Activated CD8-positive, alpha-beta T cell treated with anti-CD3 and anti-CD28 coated beads for 36 hours (primary cell): ENCODE data around the gene CCDC142. TPM values are rescaled to one million over a fixed set of nuclear protein-coding genes. Genes with fewer than 3 reads are reported as not detected.

ENCODE experiments used
- ATAC-seq: fragments of 200-7000 bp; cut with Tn5 transposase; one replicate; pipeline ENCODE4 v1.10.0; 2021; ENCODE audit warnings: mild to moderate bottlenecking, moderate library complexity
- CTCF ChIA-PET: fragments of 350-600 bp; sonication (Branson Sonifier 250); formaldehyde crosslinking; loops from one replicate; lab custom pipeline; 2021; ENCODE audit warnings: antibody characterized with exemption; lab: Charles Lee
- POLR2A ChIA-PET: fragments of 350-600 bp; sonication (Branson Sonifier 250); formaldehyde crosslinking; loops from one replicate; lab custom pipeline; 2021; ENCODE audit warnings: antibody characterized with exemption; lab: Charles Lee
- DNase-seq: peaks from one replicate; pipeline ENCODE4 v3.0.0-alpha.2; 2020
- H3K27ac Mint-ChIP-seq: one replicate; pipeline ENCODE4 v1.8.0; 2021; ENCODE audit warnings: mild to moderate bottlenecking, mixed read lengths
- H3K27me3 Mint-ChIP-seq: one replicate; pipeline ENCODE4 v1.8.0; 2021; ENCODE audit warnings: mixed read lengths
- H3K36me3 Mint-ChIP-seq: one replicate; pipeline ENCODE4 v1.8.0; 2021; ENCODE audit warnings: low read depth, mixed read lengths
- H3K4me1 Mint-ChIP-seq: one replicate; pipeline ENCODE4 v1.8.0; 2021; ENCODE audit warnings: low read depth, mixed read lengths
- H3K4me3 Mint-ChIP-seq: one replicate; pipeline ENCODE4 v1.8.0; 2021; ENCODE audit warnings: mild to moderate bottlenecking, moderate library complexity, mixed read lengths
- H3K9me3 Mint-ChIP-seq: one replicate; pipeline ENCODE4 v1.8.0; 2021; ENCODE audit warnings: mixed read lengths
- CTCF ChIP-seq: fragments of 200-600 bp; IDR thresholded peaks from one replicate; pipeline ENCODE4 v1.8.0; 2022; ENCODE audit warnings: antibody characterized with exemption, mild to moderate bottlenecking
- intact Hi-C: fragments of 100-400 bp; cut with micrococcal nuclease; formaldehyde crosslinking; loops from one replicate; pipeline ENCODE4 v1.10.0; 2022
- total RNA-seq, 2 experiments: library from RNA; stranded (reverse); gene quantifications; one replicate each; pipeline ENCODE4 v1.2.3, GENCODE V29; 2021

Gene CCDC142
- total RNA-seq, 2 experiments from 2014 or later: 7.2 to 10.3 TPM

- no peak for TF ChIP-seq CTCF
- ChIA-PET CTCF (interaction anchor here (1.1 to 2.0 kb wide), 4 partner anchors 8 to 73 kb away, joined by 3 to 4 read pairs (median 4); partner anchors contain the start of genes CCDC142 and TTC31), POLR2A (interaction anchor here (1.1 to 1.8 kb wide), 5 partner anchors 12 to 52 kb away, joined by 3 to 6 read pairs (median 4); partner anchors contain the start of gene CCDC142)
- DNase-seq: no peak
- no peak within 1 kb of the TSS for H3K27ac Mint-ChIP-seq
- peak; percentile 14 for ATAC-seq
- intact Hi-C loops: no loop called here
- H3K4me1 Mint-ChIP-seq: peaks cover 26% of the 10 kb centered on the region
- H3K4me3 Mint-ChIP-seq: peak within 1 kb of the TSS; percentile 52
- H3K36me3 Mint-ChIP-seq: peaks cover 5% of the 10 kb centered on the region
- H3K9me3 Mint-ChIP-seq: no peaks in the 10 kb centered on the region
- H3K27me3 Mint-ChIP-seq: peaks cover 68% of the 10 kb centered on the region
Measured at GRCh38 chr2:74514368-74515270, 31.8 kb upstream of the CCDC142 start, which contains the start of gene TLX2. Gene TLX2, plus strand, starts transcription at chr2:74514450. Its CDS starts 357 bp downstream, at chr2:74514807.

GRCh38 chr2:74513605-74514367 lies 31.0 kb upstream of the CCDC142 start:
- CTCF ChIA-PET: interaction anchor here (1.3 to 2.0 kb wide), 5 partner anchors 7 to 72 kb away, joined by 3 to 5 read pairs (median 4); partner anchors contain the start of genes CCDC142 and TTC31
- peaks cover 5% of the 10 kb centered on the region for H3K36me3 Mint-ChIP-seq
- H3K9me3 Mint-ChIP-seq: no peaks in the 10 kb centered on the region
- H3K27me3 Mint-ChIP-seq: peaks cover 64% of the 10 kb centered on the region
- intact Hi-C loops: no loop called here
- H3K4me1 Mint-ChIP-seq: peaks cover 26% of the 10 kb centered on the region
- POLR2A ChIA-PET: interaction anchor here (1.1 to 1.8 kb wide), 5 partner anchors 13 to 69 kb away, joined by 3 to 6 read pairs (median 4); partner anchors contain the start of gene CCDC142
- DNase-seq: peak; percentile 51
- no peak overlapping the region for H3K4me3 Mint-ChIP-seq
- peak; percentile 22 for ATAC-seq
- TF ChIP-seq CTCF: no peak
- H3K27ac Mint-ChIP-seq: no peak overlapping the region

GRCh38 chr2:74512744-74513604 lies 30.2 kb upstream of the CCDC142 start:
- Mint-ChIP-seq H3K4me1 (peaks cover 33% of the 10 kb centered on the region), H3K27me3 (peaks cover 57% of the 10 kb centered on the region), H3K36me3 (peaks cover 5% of the 10 kb centered on the region), H3K9me3 (no peaks in the 10 kb centered on the region), H3K27ac (no peak overlapping the region), H3K4me3 (no peak overlapping the region)
- ChIA-PET CTCF (interaction anchor here (1.3 to 2.0 kb wide), 4 partner anchors 12 to 73 kb away, joined by 3 to 5 read pairs (median 4); partner anchors contain the start of genes CCDC142 and TTC31), POLR2A (interaction anchor here (0.9 to 1.8 kb wide), 4 partner anchors 14 to 70 kb away, joined by 3 to 4 read pairs (median 4); partner anchors contain the start of genes AUP1 and LBX2)
- DNase-seq: no peak
- no peak for ATAC-seq
- no peak for TF ChIP-seq CTCF
- intact Hi-C loops: no loop called here

- Mint-ChIP-seq H3K9me3 (no peaks in the 10 kb centered on the region), H3K36me3 (peaks cover 8% of the 10 kb centered on the region), H3K4me3 (no peak overlapping the region), H3K27ac (no peak overlapping the region), H3K4me1 (peaks cover 31% of the 10 kb centered on the region), H3K27me3 (peaks cover 45% of the 10 kb centered on the region)
- no peak for ATAC-seq
- POLR2A ChIA-PET: interaction anchor here (1.0 kb wide), 1 partner anchor 28 kb away, joined by 3 read pairs; the partner anchor contains the start of genes CCDC142 and TTC31
- CTCF ChIA-PET: interaction anchor here (0.5 to 1.1 kb wide), 2 partner anchors 11 to 140 kb away, joined by 3 read pairs; no protein-coding TSS in a partner anchor
- intact Hi-C loops: no loop called here
- no peak for TF ChIP-seq CTCF
- no peak for DNase-seq
Measured at GRCh38 chr2:74511104-74511989, 28.5 kb upstream of the CCDC142 start.
